GM21526 (cell line): ENCODE data around the gene GRN.

Source experiments
- ATAC-seq: cut with Tn5 transposase; IDR thresholded peaks from one replicate; pipeline ENCODE4 v1.9.1; 2021; ENCODE audit warnings: moderate library complexity; ENCODE audit not compliant: unreplicated experiment, low FRiP score

Gene GRN

DNA sequence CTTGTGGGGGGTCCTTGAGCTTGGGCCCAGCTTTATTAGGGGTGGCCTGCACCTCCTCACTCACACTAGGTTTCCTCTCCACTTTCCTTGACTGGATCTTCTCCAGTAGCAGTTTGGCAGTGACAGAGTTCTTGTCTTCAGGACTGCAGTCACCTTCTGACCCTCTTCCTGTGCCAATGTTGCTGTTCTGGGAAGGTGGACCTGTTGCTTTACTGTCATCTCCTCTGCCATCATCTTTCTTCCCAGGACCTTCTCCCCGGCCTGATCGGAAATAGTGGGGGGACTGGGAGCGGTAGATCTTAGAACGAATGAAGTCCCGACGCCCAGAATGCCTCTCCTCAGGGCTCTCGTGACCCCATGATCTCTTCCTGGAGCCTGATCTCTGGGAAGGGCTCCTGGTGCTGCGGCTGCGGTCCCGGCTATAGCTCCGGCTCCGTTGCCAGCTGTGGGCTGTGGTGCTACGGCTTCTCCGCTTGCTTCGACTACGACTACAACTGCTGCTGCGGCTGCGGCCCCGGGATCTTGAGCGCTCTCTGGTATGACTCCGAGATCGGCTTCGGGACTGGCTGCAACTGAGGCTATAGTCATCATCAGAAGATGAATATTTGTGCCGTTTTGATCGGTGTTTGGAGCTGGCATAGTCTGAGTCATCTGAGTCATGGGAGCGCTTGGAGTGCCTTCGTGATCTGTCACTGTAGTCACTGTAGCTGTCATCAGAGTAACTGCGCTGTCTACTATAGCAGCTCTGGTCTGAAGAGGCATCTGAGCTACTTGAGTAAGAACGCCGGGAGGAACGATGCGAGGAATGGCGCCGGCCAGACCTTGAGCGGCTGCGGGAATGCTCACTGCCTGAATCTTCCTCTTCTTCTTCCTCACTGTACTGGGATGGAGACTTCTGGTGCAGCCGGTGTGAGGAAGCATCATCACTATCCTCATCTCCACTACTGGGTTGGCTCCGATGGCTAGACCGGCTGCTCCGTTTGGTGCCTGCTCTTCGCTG is 53.9 kb downstream of the GRN start:
- no peak for ATAC-seq

DNA sequence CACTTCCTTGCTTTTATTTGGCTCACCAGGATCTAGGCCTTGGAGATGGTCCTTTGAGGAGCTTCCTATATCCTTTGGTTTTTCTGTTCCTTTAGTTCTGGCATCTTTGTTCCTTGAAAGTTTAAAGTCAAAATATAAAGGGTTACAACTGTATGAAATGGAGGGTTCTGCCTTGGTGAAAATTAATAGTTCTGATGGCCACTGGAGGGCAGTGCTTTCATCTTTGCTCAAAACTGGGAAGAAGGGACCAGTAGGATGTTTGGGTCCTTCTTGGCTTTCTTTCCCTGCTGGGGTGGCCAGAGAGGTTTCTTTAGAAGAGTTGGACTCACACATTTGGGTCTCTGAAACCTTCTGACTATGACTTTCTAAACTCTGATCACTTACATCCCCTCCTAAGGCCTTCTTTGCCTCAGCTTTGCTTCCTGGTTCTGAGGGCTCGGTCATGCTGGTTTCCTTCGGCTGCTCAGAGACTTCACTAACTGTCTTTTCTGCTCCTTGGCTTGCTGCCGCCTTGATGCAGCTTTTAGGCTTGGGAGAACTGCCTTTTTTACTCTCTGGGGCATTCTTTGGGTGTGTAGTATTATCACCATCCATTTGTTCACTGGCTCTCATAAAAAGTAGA is 55.2 kb downstream of the GRN start:
- ATAC-seq = no peak
